Prostate gland (tissue), 2 donors: ENCODE data around the gene TAX1BP3.

Source experiments
- POLR2A ChIP-seq: fragments of 450-650 bp; IDR thresholded peaks from one replicate; pipeline ENCODE4 v1.6.1; 2016; ENCODE audit warnings: antibody characterized with exemption, mild to moderate bottlenecking
- POLR2AphosphoS5 ChIP-seq: sonication (generic); formaldehyde crosslinking; IDR thresholded peaks from one replicate; pipeline ENCODE4 v1.6.1; 2017; ENCODE audit warnings: antibody characterized with exemption
- TF ChIP-seq, protein P1 (sequence below), 4 experiments: fragments of 200-600 bp in 2 of 4; fragments of 450-650 bp in 2 of 4; sonication (generic) in 2 of 4; IDR thresholded peaks; 1 replicate in 3 of 4; 2 replicates in 1 of 4; pipeline ENCODE4 v1.5.1; 2016 to 2019; ENCODE audit warnings: antibody characterized with exemption in 4 of 4, mild to moderate bottlenecking in 2 of 4, moderate library complexity in 2 of 4

DNA sequence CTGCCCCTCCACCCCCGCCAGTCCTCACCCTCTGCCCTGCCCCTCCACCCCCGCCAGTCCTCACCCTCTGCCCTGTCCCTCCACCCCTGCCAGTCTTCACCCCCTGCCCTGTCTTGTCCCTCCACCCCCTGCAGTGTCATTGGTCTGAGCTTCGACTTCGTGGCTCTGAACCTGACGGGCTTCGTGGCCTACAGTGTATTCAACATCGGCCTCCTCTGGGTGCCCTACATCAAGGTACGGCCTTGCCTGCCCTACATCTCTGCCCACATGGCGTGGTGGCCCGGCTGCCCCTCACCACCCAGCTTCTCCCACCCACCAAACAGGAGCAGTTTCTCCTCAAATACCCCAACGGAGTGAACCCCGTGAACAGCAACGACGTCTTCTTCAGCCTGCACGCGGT is 12.0 kb downstream of the TAX1BP3 start:
- TF ChIP-seq, protein P1, sequence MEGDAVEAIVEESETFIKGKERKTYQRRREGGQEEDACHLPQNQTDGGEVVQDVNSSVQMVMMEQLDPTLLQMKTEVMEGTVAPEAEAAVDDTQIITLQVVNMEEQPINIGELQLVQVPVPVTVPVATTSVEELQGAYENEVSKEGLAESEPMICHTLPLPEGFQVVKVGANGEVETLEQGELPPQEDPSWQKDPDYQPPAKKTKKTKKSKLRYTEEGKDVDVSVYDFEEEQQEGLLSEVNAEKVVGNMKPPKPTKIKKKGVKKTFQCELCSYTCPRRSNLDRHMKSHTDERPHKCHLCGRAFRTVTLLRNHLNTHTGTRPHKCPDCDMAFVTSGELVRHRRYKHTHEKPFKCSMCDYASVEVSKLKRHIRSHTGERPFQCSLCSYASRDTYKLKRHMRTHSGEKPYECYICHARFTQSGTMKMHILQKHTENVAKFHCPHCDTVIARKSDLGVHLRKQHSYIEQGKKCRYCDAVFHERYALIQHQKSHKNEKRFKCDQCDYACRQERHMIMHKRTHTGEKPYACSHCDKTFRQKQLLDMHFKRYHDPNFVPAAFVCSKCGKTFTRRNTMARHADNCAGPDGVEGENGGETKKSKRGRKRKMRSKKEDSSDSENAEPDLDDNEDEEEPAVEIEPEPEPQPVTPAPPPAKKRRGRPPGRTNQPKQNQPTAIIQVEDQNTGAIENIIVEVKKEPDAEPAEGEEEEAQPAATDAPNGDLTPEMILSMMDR (IDR thresholded peaks at IDR 0.05), result no peak
- TF ChIP-seq POLR2AphosphoS5 (no peak), POLR2A (no peak)
